ENCODE measurements around the gene CDCA4. TPM values are rescaled to one million over a fixed set of nuclear protein-coding genes. Genes with fewer than 3 reads are reported as not detected.
A peak's percentile ranks its signal among the peaks of the same experiment; 100 is the strongest.
"Not testable (repeated sequence)": the region's sequence is repeated elsewhere in the genome, so short reads cannot be mapped to it uniquely, and the experiment has no call there.

The CDCA4 gene
- total RNA-seq, 1 donor from 2014 or later = 23.6 TPM

GRCh38 chr14:105058521-105059034 is 37.7 kb upstream of the CDCA4 start:
- no peak for DNase-seq

GRCh38 chr14:105056303-105056831 is 35.5 kb upstream of the CDCA4 start:
- no peak for DNase-seq

GRCh38 chr14:105055736-105056302 is 34.9 kb upstream of the CDCA4 start:
- DNase-seq = no peak

GRCh38 chr14:105055334-105055733 is 34.5 kb upstream of the CDCA4 start:
- DNase-seq = no peak

GRCh38 chr14:105053996-105054395 is 33.1 kb upstream of the CDCA4 start:
- DNase-seq = no peak

GRCh38 chr14:105053421-105053820 is 32.5 kb upstream of the CDCA4 start:
- DNase-seq = no peak

GRCh38 chr14:105052110-105052458 is 31.2 kb upstream of the CDCA4 start:
- DNase-seq = no peak

GRCh38 chr14:105051182-105052109 is 30.6 kb upstream of the CDCA4 start:
- DNase-seq = no peak

GRCh38 chr14:105050551-105050897 is 29.6 kb upstream of the CDCA4 start:
- DNase-seq = no peak

- no peak for DNase-seq
Measured at GRCh38 chr14:105049753-105050550, 29.1 kb upstream of the CDCA4 start.

GRCh38 chr14:105047283-105048016 is 26.6 kb upstream of the CDCA4 start:
- no peak for DNase-seq

- DNase-seq = no peak
Measured at GRCh38 chr14:105046891-105047282, 26.0 kb upstream of the CDCA4 start.

GRCh38 chr14:105045710-105046326 is 24.9 kb upstream of the CDCA4 start:
- peak; percentile 87 for DNase-seq

GRCh38 chr14:105043641-105044040 is 22.8 kb upstream of the CDCA4 start:
- DNase-seq = no peak

GRCh38 chr14:105042813-105043212 is 21.9 kb upstream of the CDCA4 start:
- DNase-seq = no peak

GRCh38 chr14:105041841-105042765 is 21.2 kb upstream of the CDCA4 start:
- DNase-seq = no peak

GRCh38 chr14:105039458-105040205 is 18.7 kb upstream of the CDCA4 start:
- no peak for DNase-seq

- not testable (repeated sequence) for DNase-seq
Measured at GRCh38 chr14:105035616-105036015, 14.7 kb upstream of the CDCA4 start.

GRCh38 chr14:105034315-105035039 is 13.6 kb upstream of the CDCA4 start:
- DNase-seq = no peak
